ENCODE data around the gene MIF.

GRCh38 chr22:23878219-23878618 is 16.0 kb upstream of the MIF start:
- TF ChIP-seq EZH2 (IDR thresholded peaks at IDR 0.05; ENCODE audit: low read length, unreplicated experiment) (no peak), CTCF (conservative IDR thresholded peaks at IDR 0.05; ENCODE audit: low read depth, low read length) (no peak)

All from PC-3 (cell line).